AG10803 (cell line): ENCODE results near the gene DAAM2.

Experiments
- DNase-seq: peaks from one replicate; pipeline ENCODE4 v3.0.0; 2010; ENCODE audit warnings: low read depth
- H3K4me3 ChIP-seq: 2 replicates; pipeline ENCODE4 v1.5.1; 2011; ENCODE audit warnings: mild to moderate bottlenecking, low read length, control low read depth
- TF ChIP-seq, protein P1 (sequence below): conservative IDR thresholded peaks from 2 replicates; pipeline ENCODE4 v1.5.1; 2011; ENCODE audit warnings: mild to moderate bottlenecking, low read length, control low read depth, inconsistent platforms

Gene DAAM2

GRCh38 chr6:39947611-39948068 lies 155.5 kb downstream of the DAAM2 start:
- TF ChIP-seq, protein P1, sequence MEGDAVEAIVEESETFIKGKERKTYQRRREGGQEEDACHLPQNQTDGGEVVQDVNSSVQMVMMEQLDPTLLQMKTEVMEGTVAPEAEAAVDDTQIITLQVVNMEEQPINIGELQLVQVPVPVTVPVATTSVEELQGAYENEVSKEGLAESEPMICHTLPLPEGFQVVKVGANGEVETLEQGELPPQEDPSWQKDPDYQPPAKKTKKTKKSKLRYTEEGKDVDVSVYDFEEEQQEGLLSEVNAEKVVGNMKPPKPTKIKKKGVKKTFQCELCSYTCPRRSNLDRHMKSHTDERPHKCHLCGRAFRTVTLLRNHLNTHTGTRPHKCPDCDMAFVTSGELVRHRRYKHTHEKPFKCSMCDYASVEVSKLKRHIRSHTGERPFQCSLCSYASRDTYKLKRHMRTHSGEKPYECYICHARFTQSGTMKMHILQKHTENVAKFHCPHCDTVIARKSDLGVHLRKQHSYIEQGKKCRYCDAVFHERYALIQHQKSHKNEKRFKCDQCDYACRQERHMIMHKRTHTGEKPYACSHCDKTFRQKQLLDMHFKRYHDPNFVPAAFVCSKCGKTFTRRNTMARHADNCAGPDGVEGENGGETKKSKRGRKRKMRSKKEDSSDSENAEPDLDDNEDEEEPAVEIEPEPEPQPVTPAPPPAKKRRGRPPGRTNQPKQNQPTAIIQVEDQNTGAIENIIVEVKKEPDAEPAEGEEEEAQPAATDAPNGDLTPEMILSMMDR, result no peak
- no peak for DNase-seq
- H3K4me3 ChIP-seq, result no peak overlapping the region

DNA sequence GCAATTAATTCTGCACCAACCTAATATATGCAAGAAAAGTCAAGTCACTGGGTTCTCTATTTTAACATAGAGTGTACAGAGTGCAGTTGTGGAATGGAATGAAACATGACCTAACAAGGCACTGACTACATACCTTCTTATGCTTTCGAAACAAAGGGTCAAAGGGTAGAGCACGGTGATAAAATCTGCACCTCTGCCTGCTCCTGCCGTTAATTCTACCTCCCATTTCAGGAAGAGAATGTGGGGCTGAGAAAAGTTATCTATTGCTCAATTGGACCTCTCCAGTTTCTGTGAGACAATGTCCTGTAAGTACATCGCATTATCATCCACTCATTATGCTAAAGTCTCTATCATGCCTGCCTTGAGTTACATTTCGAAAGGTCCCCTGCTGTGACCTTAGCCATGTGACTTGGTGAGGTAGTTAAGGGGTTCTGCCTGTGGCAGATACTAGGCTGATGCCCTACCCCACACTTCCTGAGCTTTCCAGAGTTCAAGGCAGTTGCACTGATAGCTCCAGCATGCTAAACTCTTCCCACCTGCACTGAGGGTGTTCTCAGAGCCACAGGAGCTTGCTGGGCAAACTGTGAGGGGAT lies 156.1 kb downstream of the DAAM2 start:
- DNase-seq, result no peak
- no peak overlapping the region for H3K4me3 ChIP-seq
- TF ChIP-seq, protein P1, result no peak

- H3K4me3 ChIP-seq, result no peak overlapping the region
- no peak for DNase-seq
- TF ChIP-seq, protein P1, result no peak
Measured at GRCh38 chr6:39950125-39950720, 158.0 kb downstream of the DAAM2 start.

- no peak overlapping the region for H3K4me3 ChIP-seq
- TF ChIP-seq, protein P1, result no peak
Measured at GRCh38 chr6:39951191-39951590, 159.0 kb downstream of the DAAM2 start.

GRCh38 chr6:39951716-39952115 lies 159.5 kb downstream of the DAAM2 start:
- DNase-seq, result peak; percentile 32
- TF ChIP-seq, protein P1, result no peak
- no peak overlapping the region for H3K4me3 ChIP-seq

More at GRCh38 chr6:39951191-39951590, 159.0 kb downstream of the DAAM2 start:
- no peak for DNase-seq

- DNase-seq, result peak; percentile 78
- TF ChIP-seq, protein P1, result no peak
- no peak overlapping the region for H3K4me3 ChIP-seq
Measured at GRCh38 chr6:39952167-39952566, 160.0 kb downstream of the DAAM2 start.

GRCh38 chr6:39953076-39953618 lies 161.0 kb downstream of the DAAM2 start:
- TF ChIP-seq, protein P1, result no peak
- DNase-seq, result no peak
- no peak overlapping the region for H3K4me3 ChIP-seq
